Parathyroid adenoma (tissue), 2 donors: ENCODE results near the gene CBLL1.

Experiments used
- H2AFZ ChIP-seq: fragments of 300-600 bp; sonication (generic); one replicate; pipeline ENCODE4 v1.7.0; 2017; ENCODE audit warnings: antibody characterized with exemption, mild to moderate bottlenecking
- H3K27ac ChIP-seq: fragments of 300-600 bp; sonication (generic); one replicate; pipeline ENCODE4 v1.7.0; 2017
- H3K27me3 ChIP-seq: fragments of 300-600 bp; sonication (generic); one replicate; pipeline ENCODE4 v1.7.0; 2017; ENCODE audit warnings: low read length; ENCODE audit not compliant: control insufficient read depth, insufficient read depth
- H3K36me3 ChIP-seq: fragments of 300-600 bp; sonication (generic); one replicate; pipeline ENCODE4 v1.7.0; 2017; ENCODE audit warnings: low read length; ENCODE audit not compliant: control insufficient read depth, insufficient read depth
- H3K4me1 ChIP-seq: fragments of 300-600 bp; sonication (generic); one replicate; pipeline ENCODE4 v1.7.0; 2017; ENCODE audit warnings: control low read depth
- H3K4me2 ChIP-seq: fragments of 300-600 bp; sonication (generic); one replicate; pipeline ENCODE4 v1.7.0; 2017; ENCODE audit warnings: low read length
- H3K4me3 ChIP-seq: fragments of 300-600 bp; sonication (generic); one replicate; pipeline ENCODE4 v1.7.0; 2017; ENCODE audit warnings: low read depth, low read length
- H3K79me2 ChIP-seq: fragments of 300-600 bp; sonication (generic); one replicate; pipeline ENCODE4 v1.7.0; 2017; ENCODE audit warnings: control low read depth
- H3K9ac ChIP-seq: fragments of 300-600 bp; sonication (generic); one replicate; pipeline ENCODE4 v1.7.0; 2017; ENCODE audit warnings: mild to moderate bottlenecking
- H3K9me3 ChIP-seq: fragments of 300-600 bp; sonication (generic); one replicate; pipeline ENCODE4 v1.7.0; 2017; ENCODE audit warnings: low read length; ENCODE audit not compliant: control insufficient read depth
- TF ChIP-seq, protein P1 (sequence below): fragments of 300-600 bp; sonication (generic); IDR thresholded peaks from one replicate; pipeline ENCODE4 v1.7.0; 2017; ENCODE audit warnings: antibody characterized with exemption, mild to moderate bottlenecking
- donor health status: primary hyperparathyroidism.

CBLL1 gene

DNA sequence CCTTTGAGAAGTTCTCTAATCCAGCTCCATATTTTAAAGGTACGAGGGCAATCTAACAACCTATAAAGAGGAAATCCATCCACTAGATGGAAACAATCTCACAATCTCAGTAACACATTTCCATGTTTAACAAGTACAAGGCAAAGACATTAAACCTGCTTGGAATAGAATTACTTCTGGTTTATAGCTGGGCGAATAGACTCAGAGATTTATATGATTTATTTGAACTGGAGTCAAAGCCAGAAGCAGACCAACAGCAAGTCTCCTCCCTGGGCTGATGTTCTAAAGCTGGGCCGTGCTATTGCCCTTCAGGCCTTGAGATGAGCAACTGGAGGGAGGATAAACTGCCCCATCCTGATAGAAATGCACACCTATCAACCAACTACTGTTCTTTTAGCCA, 33.8 kb downstream of the CBLL1 start:
- TF ChIP-seq, protein P1, sequence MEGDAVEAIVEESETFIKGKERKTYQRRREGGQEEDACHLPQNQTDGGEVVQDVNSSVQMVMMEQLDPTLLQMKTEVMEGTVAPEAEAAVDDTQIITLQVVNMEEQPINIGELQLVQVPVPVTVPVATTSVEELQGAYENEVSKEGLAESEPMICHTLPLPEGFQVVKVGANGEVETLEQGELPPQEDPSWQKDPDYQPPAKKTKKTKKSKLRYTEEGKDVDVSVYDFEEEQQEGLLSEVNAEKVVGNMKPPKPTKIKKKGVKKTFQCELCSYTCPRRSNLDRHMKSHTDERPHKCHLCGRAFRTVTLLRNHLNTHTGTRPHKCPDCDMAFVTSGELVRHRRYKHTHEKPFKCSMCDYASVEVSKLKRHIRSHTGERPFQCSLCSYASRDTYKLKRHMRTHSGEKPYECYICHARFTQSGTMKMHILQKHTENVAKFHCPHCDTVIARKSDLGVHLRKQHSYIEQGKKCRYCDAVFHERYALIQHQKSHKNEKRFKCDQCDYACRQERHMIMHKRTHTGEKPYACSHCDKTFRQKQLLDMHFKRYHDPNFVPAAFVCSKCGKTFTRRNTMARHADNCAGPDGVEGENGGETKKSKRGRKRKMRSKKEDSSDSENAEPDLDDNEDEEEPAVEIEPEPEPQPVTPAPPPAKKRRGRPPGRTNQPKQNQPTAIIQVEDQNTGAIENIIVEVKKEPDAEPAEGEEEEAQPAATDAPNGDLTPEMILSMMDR, result no peak
- H3K4me2 ChIP-seq, result no peak overlapping the region
- H3K4me3 ChIP-seq, result no peak overlapping the region
- no peak overlapping the region for H3K27ac ChIP-seq
- H2AFZ ChIP-seq, result no peak overlapping the region
- no peak overlapping the region for H3K9ac ChIP-seq
- no peaks in the 10 kb centered on the region for H3K36me3 ChIP-seq
- H3K27me3 ChIP-seq, result no peaks in the 10 kb centered on the region
- H3K9me3 ChIP-seq, result no peaks in the 10 kb centered on the region
- H3K4me1 ChIP-seq, result no peaks in the 10 kb centered on the region
- no peaks in the 10 kb centered on the region for H3K79me2 ChIP-seq

DNA sequence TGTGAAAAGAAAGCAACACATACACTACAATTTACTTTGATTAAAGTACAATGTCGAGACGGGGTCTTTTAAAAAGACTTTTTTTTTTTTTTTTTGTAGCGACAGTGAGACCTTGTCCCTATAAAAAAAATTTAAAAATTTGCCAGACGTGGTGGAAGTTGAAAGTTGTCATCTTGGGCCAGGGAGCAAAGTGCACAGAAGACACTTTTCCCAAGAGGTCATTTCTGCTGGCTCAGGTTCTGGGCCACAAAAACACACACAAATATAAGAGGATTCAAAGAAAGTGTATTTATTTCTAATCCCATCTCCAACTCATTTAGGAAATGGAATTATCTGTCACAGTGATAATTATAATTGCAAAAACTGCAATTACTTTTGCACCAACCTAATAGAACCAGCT, 34.3 kb downstream of the CBLL1 start:
- Histone ChIP-seq H3K4me3 (no peak overlapping the region), H3K9ac (no peak overlapping the region), H3K27me3 (no peaks in the 10 kb centered on the region), H3K79me2 (no peaks in the 10 kb centered on the region), H3K4me2 (no peak overlapping the region), H3K36me3 (no peaks in the 10 kb centered on the region), H3K27ac (no peak overlapping the region), H3K9me3 (no peaks in the 10 kb centered on the region), H3K4me1 (no peaks in the 10 kb centered on the region), H2AFZ (no peak overlapping the region)
- TF ChIP-seq, protein P1, result no peak

DNA sequence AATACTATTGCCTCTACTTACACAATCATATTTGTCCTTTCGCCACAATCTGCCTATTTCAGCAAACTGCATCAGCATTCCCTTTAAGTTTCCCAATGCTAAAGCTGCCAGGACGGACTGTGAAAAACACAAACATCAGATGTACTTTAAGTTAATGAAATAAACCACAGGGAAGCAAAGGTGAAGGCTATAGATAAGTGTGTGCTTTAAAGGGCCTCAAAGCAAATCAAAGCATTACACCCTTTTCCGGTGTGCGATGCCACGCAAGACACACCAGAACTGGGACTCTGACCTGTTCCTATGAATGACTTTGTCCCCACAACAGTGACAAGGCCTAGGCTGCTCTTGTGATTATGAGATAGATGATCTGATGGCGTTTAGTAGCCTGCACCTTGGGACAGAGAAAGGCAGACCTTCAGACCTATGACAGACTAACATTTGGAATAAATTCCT, 35.7 kb downstream of the CBLL1 start:
- no peak overlapping the region for H2AFZ ChIP-seq
- no peak overlapping the region for H3K4me2 ChIP-seq
- no peaks in the 10 kb centered on the region for H3K9me3 ChIP-seq
- no peak overlapping the region for H3K27ac ChIP-seq
- H3K9ac ChIP-seq, result no peak overlapping the region
- no peaks in the 10 kb centered on the region for H3K4me1 ChIP-seq
- no peaks in the 10 kb centered on the region for H3K79me2 ChIP-seq
- H3K4me3 ChIP-seq, result no peak overlapping the region
- H3K27me3 ChIP-seq, result no peaks in the 10 kb centered on the region
- no peaks in the 10 kb centered on the region for H3K36me3 ChIP-seq
- TF ChIP-seq, protein P1, result no peak

DNA sequence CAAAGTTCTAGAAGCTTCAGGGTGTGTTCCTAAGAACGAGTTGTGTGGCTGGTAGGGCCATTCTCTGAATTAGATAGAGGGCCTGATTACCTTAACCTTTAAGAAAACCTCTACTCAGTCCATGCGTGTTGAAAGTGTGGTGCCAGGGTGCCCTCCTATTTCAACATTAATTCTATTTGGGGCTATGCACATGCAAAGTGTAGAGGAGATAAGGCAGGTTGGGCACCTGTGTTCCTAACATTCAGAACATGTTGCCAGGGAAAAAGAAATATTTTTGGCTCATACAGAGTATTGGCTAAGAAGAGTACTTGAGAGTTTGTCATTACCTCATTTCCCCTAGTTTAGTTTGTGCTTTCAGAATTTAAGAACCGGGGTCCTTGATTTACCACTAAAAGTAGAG, 38.4 kb downstream of the CBLL1 start:
- TF ChIP-seq, protein P1, result no peak
- Histone ChIP-seq H2AFZ (no peak overlapping the region), H3K4me3 (no peak overlapping the region), H3K9ac (no peak overlapping the region), H3K27ac (no peak overlapping the region), H3K4me1 (no peaks in the 10 kb centered on the region), H3K36me3 (no peaks in the 10 kb centered on the region), H3K4me2 (no peak overlapping the region), H3K79me2 (no peaks in the 10 kb centered on the region), H3K9me3 (no peaks in the 10 kb centered on the region), H3K27me3 (no peaks in the 10 kb centered on the region)

DNA sequence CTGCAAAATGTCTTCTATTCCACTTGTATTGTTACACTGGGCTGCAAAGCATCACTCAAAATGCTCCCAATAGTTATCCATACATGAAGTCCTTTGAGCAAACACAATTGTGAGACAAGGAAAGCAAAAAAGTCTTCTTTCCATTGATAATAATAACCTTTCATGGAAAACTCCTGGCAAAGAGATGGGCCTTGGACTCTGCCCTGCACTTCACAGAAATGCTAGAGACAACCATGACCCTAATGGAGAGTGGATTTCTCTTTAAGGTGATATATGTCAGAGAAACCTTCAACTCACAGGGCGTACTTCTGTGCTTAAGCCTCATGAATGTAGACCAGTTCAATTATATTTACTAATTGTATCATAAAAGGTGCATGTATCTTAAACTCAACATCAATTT, 39.7 kb downstream of the CBLL1 start:
- Histone ChIP-seq H3K4me1 (no peaks in the 10 kb centered on the region), H2AFZ (no peak overlapping the region), H3K4me2 (no peak overlapping the region), H3K36me3 (no peaks in the 10 kb centered on the region), H3K9me3 (no peaks in the 10 kb centered on the region), H3K27ac (no peak overlapping the region), H3K27me3 (no peaks in the 10 kb centered on the region), H3K4me3 (no peak overlapping the region), H3K79me2 (no peaks in the 10 kb centered on the region), H3K9ac (no peak overlapping the region)
- TF ChIP-seq, protein P1, result no peak
